GM12878 (cell line): ENCODE measurements around the gene IPPK. TPM values are rescaled to one million over a fixed set of nuclear protein-coding genes. Genes with fewer than 3 reads are reported as not detected.

Source experiments
- ATAC-seq: fragments of 200-7000 bp; cut with Tn5 transposase; 3 replicates; pipeline ENCODE4 v1.9.1; 2020; ENCODE audit warnings: mild to moderate bottlenecking, moderate library complexity
- BruUV-seq: library from RNA; stranded (reverse); fragments of 400-500 nt; replicated peaks from 2 replicates; lab custom pipeline; 2021; lab: Mats Ljungman, UMichigan
- CTCF ChIA-PET: fragments of 300-600 bp; sonication (Branson Sonifier 250); formaldehyde crosslinking; extraction: SDS; loops from one replicate; lab custom pipeline; 2021; ENCODE audit warnings: inconsistent platforms; lab: Yijun Ruan, JAX
- POLR2A ChIA-PET: fragments of 350-600 bp; formaldehyde crosslinking; extraction: SDS; loops from one replicate; lab custom pipeline; 2021; ENCODE audit warnings: inconsistent platforms; lab: Charles Lee
- RAD21 ChIA-PET: fragments of 300-600 bp; sonication (Branson Sonifier 250); formaldehyde crosslinking; loops from one replicate; lab custom pipeline; 2023; ENCODE audit warnings: antibody characterized with exemption; ENCODE audit not compliant: unreplicated experiment; lab: Charles Lee
- SMC1A ChIA-PET: fragments of 300-600 bp; sonication (Branson Sonifier 250); formaldehyde crosslinking; loops from one replicate; lab custom pipeline; 2023; ENCODE audit not compliant: unreplicated experiment, uncharacterized antibody; lab: Charles Lee
- DNase-seq: peaks from one replicate; pipeline ENCODE4 v3.0.0-alpha.2; 2011; ENCODE audit warnings: low read depth, low spot score
- FAIRE-seq: peaks from 3 replicates; lab custom pipeline; 2011; peaks lifted over from hg19 to GRCh38; lab: Jason Lieb, UNC
- H2AFZ ChIP-seq: 2 replicates; pipeline ENCODE4 v1.6.0; 2011; ENCODE audit warnings: low read depth, low read length, control low read depth; ENCODE audit not compliant: control insufficient read depth
- H3K27ac ChIP-seq: 2 replicates; pipeline ENCODE4 v1.5.1; 2011; ENCODE audit warnings: control low read depth; ENCODE audit not compliant: control insufficient read depth, insufficient read depth
- H3K27me3 ChIP-seq, 2 experiments: replicated peaks in 1 of 2; 2 replicates each; pipeline versions ENCODE4 v1.6.0 to v1.6.1; 2011; ENCODE audit warnings: low read length in 1 of 2; ENCODE audit not compliant: control insufficient read depth in 2 of 2, insufficient read depth in 2 of 2
- H3K36me3 ChIP-seq, 2 experiments: 2 replicates each; pipeline ENCODE4 v1.5.1; 2011; ENCODE audit warnings: low read length in 1 of 2; ENCODE audit not compliant: control insufficient read depth in 2 of 2, insufficient read depth in 2 of 2
- H3K4me1 ChIP-seq: 2 replicates; pipeline ENCODE4 v1.6.1; 2011; ENCODE audit warnings: mild to moderate bottlenecking, low read length, moderate library complexity, mixed read lengths; ENCODE audit not compliant: control insufficient read depth, insufficient read depth
- H3K4me2 ChIP-seq: 2 replicates; pipeline ENCODE4 v1.6.0; 2011; ENCODE audit warnings: control low read depth; ENCODE audit not compliant: control insufficient read depth, insufficient read depth
- H3K4me3 ChIP-seq: fragments of 200-600 bp; sonication (generic); 2 replicates; pipeline ENCODE4 v1.5.1; 2016
- H3K79me2 ChIP-seq: 2 replicates; pipeline ENCODE4 v1.6.0; 2011; ENCODE audit warnings: low read length; ENCODE audit not compliant: control insufficient read depth, insufficient read depth
- H3K9ac ChIP-seq: 2 replicates; pipeline ENCODE4 v1.8.0; 2011; ENCODE audit warnings: low read length, control low read depth, mixed read lengths; ENCODE audit not compliant: control insufficient read depth, insufficient read depth
- H3K9me3 ChIP-seq: replicated peaks from 3 replicates; pipeline ENCODE4 v1.5.1; 2011; ENCODE audit warnings: mild to moderate bottlenecking, low read length; ENCODE audit not compliant: control insufficient read depth, insufficient read depth
- H4K20me1 ChIP-seq: 2 replicates; pipeline ENCODE4 v1.6.0; 2011; ENCODE audit not compliant: control insufficient read depth, insufficient read depth
- BRCA1 ChIP-seq: IDR thresholded peaks from 2 replicates; pipeline ENCODE4 v1.6.1; 2011; ENCODE audit warnings: low read depth, low read length, improper control_type of control experiment
- CHD4 ChIP-seq: fragments of 200-600 bp; sonication (generic); IDR thresholded peaks from 2 replicates; pipeline ENCODE4 v1.6.1; 2016; ENCODE audit warnings: mild to moderate bottlenecking
- FOXM1 ChIP-seq: IDR thresholded peaks from 2 replicates; pipeline ENCODE4 v1.6.1; 2012; ENCODE audit warnings: low read depth, mild to moderate bottlenecking, inconsistent platforms, low read length, moderate library complexity
- MYB ChIP-seq: fragments of 150-350 bp; IDR thresholded peaks from 2 replicates; pipeline ENCODE4 v1.6.1; 2014; ENCODE audit warnings: mild to moderate bottlenecking, low read depth, low read length, borderline replicate concordance
- NFYB ChIP-seq: IDR thresholded peaks from 2 replicates; pipeline ENCODE4 v1.6.1; 2011; ENCODE audit warnings: low read depth, mild to moderate bottlenecking, low read length, improper control_type of control experiment, moderate library complexity; ENCODE audit not compliant: insufficient read depth
- POLR2A ChIP-seq: IDR thresholded peaks from 2 replicates; pipeline ENCODE4 v1.6.1; 2011; ENCODE audit warnings: low read depth, mild to moderate bottlenecking, low read length
- SMARCA5 ChIP-seq: fragments of 450-650 bp; IDR thresholded peaks from 2 replicates; pipeline ENCODE4 v1.6.1; 2017; ENCODE audit warnings: mild to moderate bottlenecking
- SREBF2 ChIP-seq: IDR thresholded peaks from 2 replicates; pipeline ENCODE4 v1.6.1; 2012; ENCODE audit warnings: mild to moderate bottlenecking, low read length
- ZNF592 ChIP-seq: fragments of 450-650 bp; IDR thresholded peaks from 2 replicates; pipeline ENCODE4 v1.6.1; 2017; ENCODE audit warnings: mild to moderate bottlenecking, moderate library complexity
- ZZZ3 ChIP-seq: IDR thresholded peaks from 2 replicates; pipeline ENCODE4 v1.6.1; 2011; ENCODE audit warnings: low read depth; ENCODE audit not compliant: control insufficient read depth, insufficient read length
- WGBS: methylation state at CpG from one replicate; pipeline ENCODE4 v1.1.6; 2016; ENCODE audit warnings: low lambda C conversion rate; ENCODE audit not compliant: insufficient replicate concordance, insufficient coverage; ENCODE audit errors: missing lambda C conversion rate; 5-methylcytosine and 5-hydroxymethylcytosine counted together
- in situ Hi-C: fragments of 300-500 bp; cut with MboI; formaldehyde crosslinking; loops from 9 replicates; pipeline ENCODE4 v1.14.3; 2018; ENCODE audit warnings: mixed read lengths
- intact Hi-C: fragments of 100-400 bp; cut with micrococcal nuclease; formaldehyde crosslinking; loops from one replicate; pipeline ENCODE4 v1.14.2; 2022; ENCODE audit not compliant: unreplicated experiment
- polyA plus RNA-seq, 11 experiments: library from polyadenylated mRNA; depleted of rRNA in 4 of 11; unstranded in 6 of 11; stranded (reverse) in 5 of 11; fragments of >200 nt; fragmentation: Nextera tagmentation in 4 of 11; fragmentation: Illumina TruSeq in 1 of 11; extraction: Ambion mirVana in 4 of 11; extraction: Trizol in 1 of 11; gene quantifications; 1 replicate in 1 of 11; 2 replicates in 10 of 11; pipeline versions ENCODE4 v1.2.1 to v1.2.3, GENCODE V29; 2011 to 2016; ENCODE audit warnings: inconsistent platforms in 2 of 11, missing spikeins in 2 of 11, low read depth in 1 of 11
- total RNA-seq, 4 experiments: library from RNA; depleted of rRNA in 3 of 4; stranded (reverse); fragments of >200 nt in 3 of 4; fragmentation: Illumina TruSeq in 1 of 4; extraction: Trizol in 1 of 4; gene quantifications; 2 replicates each; pipeline versions ENCODE4 v1.2.1 to v1.2.3, GENCODE V29; 2013 to 2021
- TF ChIP-seq, protein P1 (sequence below): fragments of 450-650 bp; IDR thresholded peaks from 2 replicates; pipeline ENCODE4 v1.6.1; 2014; ENCODE audit warnings: mild to moderate bottlenecking
- TF ChIP-seq, protein P2 (sequence below): fragments of 450-650 bp; conservative IDR thresholded peaks from 2 replicates; pipeline ENCODE4 v1.6.1; 2017; ENCODE audit warnings: mild to moderate bottlenecking, moderate library complexity

The IPPK gene
- total and polyA plus RNA-seq, 10 of the 15 experiments (the other 5 are each of a cell fraction or from before 2014, with no cell fraction given), result 2.1 to 22.1 (median 11.4) TPM

- Histone ChIP-seq H3K4me2 (no peak overlapping the region), H3K4me1 (peaks cover 33% of the 10 kb centered on the region), H3K36me3 (peaks cover 32 to 63% of the 10 kb centered on the region in 2 experiments), H3K79me2 (peaks cover 2% of the 10 kb centered on the region; the same call in 1 of the 2 replicates), H3K27ac (no peak overlapping the region), H3K4me3 (no peak overlapping the region), H4K20me1 (no peaks in the 10 kb centered on the region; the same call in 1 of the 2 replicates), H3K27me3 (no peaks in the 10 kb centered on the region), H3K9ac (no peak overlapping the region), H2AFZ (no peak overlapping the region), H3K9me3 (no peaks in the 10 kb centered on the region)
- intact Hi-C loops, result no loop called here
- in situ Hi-C loops, result loop anchor here (5.0 kb wide), 1 partner anchor 77 kb away; no protein-coding TSS in a partner anchor
- ChIA-PET POLR2A (no interaction called here), CTCF (interaction anchor here (0.7 to 10.7 kb wide), 3 partner anchors 75 to 392 kb away, joined by 3 to 156 read pairs (median 4); no protein-coding TSS in a partner anchor), SMC1A (interaction anchor here (4.5 kb wide), 1 partner anchor 77 kb away, joined by 31 read pairs; no protein-coding TSS in a partner anchor), RAD21 (interaction anchor here (4.5 kb wide), 1 partner anchor 76 kb away, joined by 32 read pairs; no protein-coding TSS in a partner anchor)
- FAIRE-seq (no peak), DNase-seq (no peak), ATAC-seq (no peak)
- TF ChIP-seq BRCA1 (no peak), ZNF592 (no peak), ZZZ3 (no peak), NFYB (no peak), SREBF2 (no peak), POLR2A (no peak), MYB (no peak), FOXM1 (no peak), CHD4 (no peak), SMARCA5 (no peak)
- TF ChIP-seq, protein P1, sequence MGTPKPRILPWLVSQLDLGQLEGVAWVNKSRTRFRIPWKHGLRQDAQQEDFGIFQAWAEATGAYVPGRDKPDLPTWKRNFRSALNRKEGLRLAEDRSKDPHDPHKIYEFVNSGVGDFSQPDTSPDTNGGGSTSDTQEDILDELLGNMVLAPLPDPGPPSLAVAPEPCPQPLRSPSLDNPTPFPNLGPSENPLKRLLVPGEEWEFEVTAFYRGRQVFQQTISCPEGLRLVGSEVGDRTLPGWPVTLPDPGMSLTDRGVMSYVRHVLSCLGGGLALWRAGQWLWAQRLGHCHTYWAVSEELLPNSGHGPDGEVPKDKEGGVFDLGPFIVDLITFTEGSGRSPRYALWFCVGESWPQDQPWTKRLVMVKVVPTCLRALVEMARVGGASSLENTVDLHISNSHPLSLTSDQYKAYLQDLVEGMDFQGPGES, result no peak
- TF ChIP-seq, protein P2, sequence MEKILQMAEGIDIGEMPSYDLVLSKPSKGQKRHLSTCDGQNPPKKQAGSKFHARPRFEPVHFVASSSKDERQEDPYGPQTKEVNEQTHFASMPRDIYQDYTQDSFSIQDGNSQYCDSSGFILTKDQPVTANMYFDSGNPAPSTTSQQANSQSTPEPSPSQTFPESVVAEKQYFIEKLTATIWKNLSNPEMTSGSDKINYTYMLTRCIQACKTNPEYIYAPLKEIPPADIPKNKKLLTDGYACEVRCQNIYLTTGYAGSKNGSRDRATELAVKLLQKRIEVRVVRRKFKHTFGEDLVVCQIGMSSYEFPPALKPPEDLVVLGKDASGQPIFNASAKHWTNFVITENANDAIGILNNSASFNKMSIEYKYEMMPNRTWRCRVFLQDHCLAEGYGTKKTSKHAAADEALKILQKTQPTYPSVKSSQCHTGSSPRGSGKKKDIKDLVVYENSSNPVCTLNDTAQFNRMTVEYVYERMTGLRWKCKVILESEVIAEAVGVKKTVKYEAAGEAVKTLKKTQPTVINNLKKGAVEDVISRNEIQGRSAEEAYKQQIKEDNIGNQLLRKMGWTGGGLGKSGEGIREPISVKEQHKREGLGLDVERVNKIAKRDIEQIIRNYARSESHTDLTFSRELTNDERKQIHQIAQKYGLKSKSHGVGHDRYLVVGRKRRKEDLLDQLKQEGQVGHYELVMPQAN, result no peak
- WGBS, result 97% methylated on average over 34 of the region's 34 CpGs
- BruUV-seq, result no TSS peak
Measured at GRCh38 chr9:92714787-92715487, 45.0 kb upstream of the IPPK start.
